NT2/D1 (cell line): Measurements from ENCODE around the gene MRPL37.

Experiments
- YY1 ChIP-seq: IDR thresholded peaks from 2 replicates; pipeline ENCODE4 v1.6.1; 2011; ENCODE audit not compliant: insufficient read length, insufficient read depth
- ZNF274 ChIP-seq: IDR thresholded peaks from 2 replicates; pipeline ENCODE4 v1.6.1; 2011; ENCODE audit warnings: mild to moderate bottlenecking, low read depth, low read length

DNA sequence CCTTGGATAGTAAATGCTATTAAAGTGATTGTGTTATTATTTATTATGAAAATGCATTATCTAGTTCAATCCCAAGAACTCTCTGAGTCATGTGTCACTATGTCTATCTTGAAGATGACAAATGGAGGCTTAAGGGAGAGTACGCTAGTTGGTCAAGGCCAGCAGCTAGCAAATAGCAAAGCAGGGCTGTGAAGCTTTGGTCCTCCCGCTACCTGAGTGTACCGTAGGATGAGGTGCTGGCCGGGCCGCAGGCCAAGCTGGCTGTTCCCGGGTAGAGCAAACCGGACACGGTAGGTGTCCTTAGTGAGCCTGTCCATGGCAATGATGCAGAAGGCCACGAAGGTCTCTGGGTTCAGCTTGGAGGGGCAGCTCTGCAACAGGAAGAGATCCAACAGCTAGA lies 9.4 kb upstream of the MRPL37 start:
- TF ChIP-seq YY1 (no peak), ZNF274 (no peak)
